LNCAP (cell line): ENCODE results near the gene DTNBP1.

Experiments
- CTCF ChIP-seq: fragments of 450-650 bp; IDR thresholded peaks from 2 replicates; pipeline ENCODE4 v1.5.1; 2017; ENCODE audit warnings: mild to moderate bottlenecking

The DTNBP1 gene

DNA sequence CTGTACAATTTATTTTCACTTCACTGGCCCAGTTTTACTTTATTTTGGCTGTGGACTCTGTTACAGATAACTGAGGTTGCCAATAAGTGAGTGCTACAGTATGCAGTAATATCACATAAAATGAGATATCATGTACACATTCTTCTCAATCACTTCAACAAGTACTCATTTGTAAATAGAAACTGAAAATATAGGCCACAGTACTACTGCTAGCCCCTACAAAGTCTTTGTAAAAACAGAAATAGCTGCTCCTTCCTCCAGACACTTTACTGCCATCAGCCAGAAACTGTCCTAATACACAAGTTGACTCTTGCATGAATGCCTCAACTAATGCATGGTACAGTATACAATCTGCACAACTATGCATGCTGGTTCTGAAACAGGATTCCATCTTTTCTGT lies 9.2 kb downstream of the DTNBP1 start:
- no peak for TF ChIP-seq CTCF

- TF ChIP-seq CTCF = no peak
Observed at GRCh38 chr6:15644904-15645303, 17.9 kb downstream of the DTNBP1 start.

- TF ChIP-seq CTCF = no peak
Observed at GRCh38 chr6:15643542-15643941, 19.3 kb downstream of the DTNBP1 start.

GRCh38 chr6:15642276-15642675 lies 20.6 kb downstream of the DTNBP1 start:
- no peak; the same call in 1 of the 2 replicates for TF ChIP-seq CTCF

GRCh38 chr6:15638373-15638772 lies 24.5 kb downstream of the DTNBP1 start:
- TF ChIP-seq CTCF = no peak

DNA sequence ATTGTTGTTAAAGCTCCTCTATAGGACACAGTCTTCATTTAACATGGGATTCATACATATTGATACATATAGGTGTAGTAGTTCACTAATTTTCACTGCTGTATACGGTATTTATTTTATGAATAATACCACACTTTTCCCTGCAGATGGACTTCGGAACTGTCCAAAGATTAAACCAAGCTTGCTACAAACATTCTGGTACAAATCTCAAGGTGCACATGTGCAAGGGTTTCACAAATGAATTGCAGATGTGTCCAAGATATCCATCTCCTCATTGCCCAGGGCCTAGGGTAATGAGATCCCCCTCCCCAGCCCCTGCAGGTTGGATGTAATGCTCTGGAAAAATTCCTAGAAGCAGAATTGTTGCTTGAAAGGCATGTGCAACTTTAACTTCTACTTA lies 31.4 kb downstream of the DTNBP1 start:
- TF ChIP-seq CTCF = no peak

- TF ChIP-seq CTCF = no peak
Observed at GRCh38 chr6:15630202-15630601, 32.6 kb downstream of the DTNBP1 start.

GRCh38 chr6:15629487-15629886 lies 33.3 kb downstream of the DTNBP1 start:
- TF ChIP-seq CTCF = no peak
